Stimulated activated CD8-positive, alpha-beta memory T cell treated with anti-CD3 and anti-CD28 coated beads, Interleukin-2, amount 100 ng/mL, for 48 hours (primary cell): Measurements from ENCODE around the gene SPRED2.

ENCODE experiments used
- DNase-seq, 2 donors: peaks; one replicate each; pipeline ENCODE4 v3.0.0-alpha.2; 2020; ENCODE audit warnings: low read depth in 2 of 2

SPRED2 gene

GRCh38 chr2:65415091-65415490 is 17.3 kb downstream of the SPRED2 start:
- no peak for DNase-seq

GRCh38 chr2:65413610-65414009 is 18.8 kb downstream of the SPRED2 start:
- no peak for DNase-seq

- DNase-seq: no peak
These were observed 19.3 kb downstream of the SPRED2 start for GRCh38 chr2:65413106-65413505.

- DNase-seq: no peak
These were observed 21.2 kb downstream of the SPRED2 start for GRCh38 chr2:65411056-65411795.

- DNase-seq: no peak
These were observed 23.4 kb downstream of the SPRED2 start for GRCh38 chr2:65409045-65409444.

- no peak for DNase-seq
These were observed 25.2 kb downstream of the SPRED2 start for GRCh38 chr2:65407240-65407639.

GRCh38 chr2:65404988-65405697 is 27.3 kb downstream of the SPRED2 start:
- DNase-seq: no peak

GRCh38 chr2:65403529-65403915 is 28.9 kb downstream of the SPRED2 start:
- DNase-seq: no peak

- no peak for DNase-seq
These were observed 29.4 kb downstream of the SPRED2 start for GRCh38 chr2:65402780-65403528.

- DNase-seq: no peak
These were observed 30.1 kb downstream of the SPRED2 start for GRCh38 chr2:65402323-65402722.

GRCh38 chr2:65397122-65397521 is 35.3 kb downstream of the SPRED2 start:
- DNase-seq: peak in 1 of 2 donors; percentile 32

GRCh38 chr2:65396348-65397026 is 35.9 kb downstream of the SPRED2 start:
- no peak for DNase-seq

GRCh38 chr2:65395621-65396347 is 36.6 kb downstream of the SPRED2 start:
- no peak for DNase-seq

- DNase-seq: no peak
These were observed 38.5 kb downstream of the SPRED2 start for GRCh38 chr2:65393743-65394422.

- no peak for DNase-seq
These were observed 39.4 kb downstream of the SPRED2 start for GRCh38 chr2:65393046-65393445.

GRCh38 chr2:65392609-65393008 is 39.8 kb downstream of the SPRED2 start:
- DNase-seq: no peak

- no peak for DNase-seq
These were observed 42.3 kb downstream of the SPRED2 start for GRCh38 chr2:65390134-65390533.

- no peak for DNase-seq
These were observed 42.9 kb downstream of the SPRED2 start for GRCh38 chr2:65389476-65389875.

- DNase-seq: no peak
These were observed 43.6 kb downstream of the SPRED2 start for GRCh38 chr2:65388596-65389390.

GRCh38 chr2:65388051-65388531 is 44.3 kb downstream of the SPRED2 start:
- no peak for DNase-seq
